ENCODE data around the gene CLCNKA. TPM values are rescaled to one million over a fixed set of nuclear protein-coding genes. Genes with fewer than 3 reads are reported as not detected.

Gene CLCNKA
- total RNA-seq, 1 experiment from 2014 or later: 1.5 TPM

- no peak for DNase-seq (ENCODE audit: low spot score)
- Mint-ChIP-seq H3K4me1 (no peaks in the 10 kb centered on the region), H3K9me3 (peaks cover 22% of the 10 kb centered on the region), H3K27ac (no peak overlapping the region), H3K36me3 (no peaks in the 10 kb centered on the region), H3K27me3 (ENCODE audit: low read depth) (peaks cover 24% of the 10 kb centered on the region), H3K4me3 (no peak overlapping the region)
- ChIA-PET CTCF (no interaction called here), POLR2A (no interaction called here)
- ATAC-seq: no peak
- TF ChIP-seq ZNF263 (CRISPR knock-in tag; IDR thresholded peaks at IDR 0.05; ENCODE audit: low read depth): no peak
- TF ChIP-seq ZBTB21 (CRISPR knock-in tag; IDR thresholded peaks at IDR 0.05; ENCODE audit: borderline replicate concordance): no peak
- TF ChIP-seq KAT7 (CRISPR knock-in tag; IDR thresholded peaks at IDR 0.05; ENCODE audit: borderline replicate concordance): no peak
- TF ChIP-seq NFE2L1 (CRISPR knock-in tag; IDR thresholded peaks at IDR 0.05): no peak
- no peak for TF ChIP-seq ATF3 (CRISPR knock-in tag; conservative IDR thresholded peaks at IDR 0.05)
- no peak for TF ChIP-seq TCF7 (CRISPR knock-in tag; IDR thresholded peaks at IDR 0.05; ENCODE audit: low read depth)
- no peak for TF ChIP-seq SP1 (CRISPR knock-in tag; conservative IDR thresholded peaks at IDR 0.05)
- no peak for TF ChIP-seq FOXK1 (CRISPR knock-in tag; IDR thresholded peaks at IDR 0.05)
These were observed 36.1 kb upstream of the CLCNKA start for GRCh38 chr1:15985611-15986297.

- Mint-ChIP-seq H3K4me3 (no peak overlapping the region), H3K4me1 (no peaks in the 10 kb centered on the region), H3K36me3 (no peaks in the 10 kb centered on the region), H3K27ac (no peak overlapping the region), H3K27me3 (ENCODE audit: low read depth) (peaks cover 3% of the 10 kb centered on the region; the same call in 1 of the 2 replicates), H3K9me3 (no peaks in the 10 kb centered on the region)
- ChIA-PET POLR2A (no interaction called here), CTCF (no interaction called here)
- no peak for DNase-seq (ENCODE audit: low spot score)
- no peak for ATAC-seq
- TF ChIP-seq ARID4B (CRISPR knock-in tag; IDR thresholded peaks at IDR 0.05; ENCODE audit: borderline replicate concordance) (no peak), JUN (CRISPR knock-in tag; IDR thresholded peaks at IDR 0.05) (no peak), ZSCAN18 (CRISPR knock-in tag; IDR thresholded peaks at IDR 0.05) (no peak), NFYB (CRISPR knock-in tag; conservative IDR thresholded peaks at IDR 0.05; ENCODE audit: low read depth) (no peak), ZNF512 (CRISPR knock-in tag; IDR thresholded peaks at IDR 0.05; ENCODE audit: borderline replicate concordance) (no peak), MLX (CRISPR knock-in tag; IDR thresholded peaks at IDR 0.05) (no peak), SP1 (CRISPR knock-in tag; conservative IDR thresholded peaks at IDR 0.05) (no peak), SMAD3 (CRISPR knock-in tag; IDR thresholded peaks at IDR 0.05; ENCODE audit: borderline replicate concordance) (no peak), MYBL2 (CRISPR knock-in tag; IDR thresholded peaks at IDR 0.05) (no peak), ZNF416 (CRISPR knock-in tag; IDR thresholded peaks at IDR 0.05) (no peak), TEAD4 (CRISPR knock-in tag; IDR thresholded peaks at IDR 0.05) (no peak), ETV6 (CRISPR knock-in tag; IDR thresholded peaks at IDR 0.05) (no peak), IRF1 (CRISPR knock-in tag; IDR thresholded peaks at IDR 0.05) (no peak), NFATC4 (CRISPR knock-in tag; IDR thresholded peaks at IDR 0.05) (no peak), ATF3 (CRISPR knock-in tag; conservative IDR thresholded peaks at IDR 0.05) (no peak), CREM (CRISPR knock-in tag; IDR thresholded peaks at IDR 0.05) (no peak), GTF2I (CRISPR knock-in tag; conservative IDR thresholded peaks at IDR 0.05) (no peak), GABPB1 (CRISPR knock-in tag; IDR thresholded peaks at IDR 0.05) (no peak)
These were observed 32.7 kb upstream of the CLCNKA start for GRCh38 chr1:15988856-15989736.
